Stimulated activated CD8-positive, alpha-beta memory T cell treated with anti-CD3 and anti-CD28 coated beads, Interleukin-2, amount 100 ng/mL, for 1 hour (primary cell): ENCODE data around the gene KAT7.

ENCODE experiments used
- DNase-seq, 2 donors: peaks; one replicate each; pipeline ENCODE4 v3.0.0-alpha.2; 2020; ENCODE audit warnings: low read depth in 2 of 2

Gene KAT7

DNA sequence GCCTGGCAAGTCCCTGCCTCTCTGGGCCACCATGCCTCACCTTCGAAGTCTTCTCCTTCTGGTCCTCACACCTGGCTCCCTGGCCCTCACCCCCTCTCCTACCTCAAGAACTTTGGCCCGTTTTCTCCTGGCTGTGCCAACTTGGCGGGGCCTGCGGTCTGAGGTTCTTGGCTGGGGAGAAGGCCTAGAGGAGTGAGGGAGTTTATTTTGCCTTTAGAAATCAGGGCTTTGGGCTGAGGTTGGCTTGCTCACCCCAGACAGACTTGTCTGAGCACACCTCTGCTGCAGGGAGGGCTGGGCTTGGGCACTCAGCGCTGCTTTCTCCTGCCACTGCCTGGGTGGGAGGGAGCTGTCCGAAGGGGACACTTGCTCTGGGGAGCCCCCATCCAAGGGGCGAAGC is 82.7 kb downstream of the KAT7 start:
- DNase-seq = no peak

DNA sequence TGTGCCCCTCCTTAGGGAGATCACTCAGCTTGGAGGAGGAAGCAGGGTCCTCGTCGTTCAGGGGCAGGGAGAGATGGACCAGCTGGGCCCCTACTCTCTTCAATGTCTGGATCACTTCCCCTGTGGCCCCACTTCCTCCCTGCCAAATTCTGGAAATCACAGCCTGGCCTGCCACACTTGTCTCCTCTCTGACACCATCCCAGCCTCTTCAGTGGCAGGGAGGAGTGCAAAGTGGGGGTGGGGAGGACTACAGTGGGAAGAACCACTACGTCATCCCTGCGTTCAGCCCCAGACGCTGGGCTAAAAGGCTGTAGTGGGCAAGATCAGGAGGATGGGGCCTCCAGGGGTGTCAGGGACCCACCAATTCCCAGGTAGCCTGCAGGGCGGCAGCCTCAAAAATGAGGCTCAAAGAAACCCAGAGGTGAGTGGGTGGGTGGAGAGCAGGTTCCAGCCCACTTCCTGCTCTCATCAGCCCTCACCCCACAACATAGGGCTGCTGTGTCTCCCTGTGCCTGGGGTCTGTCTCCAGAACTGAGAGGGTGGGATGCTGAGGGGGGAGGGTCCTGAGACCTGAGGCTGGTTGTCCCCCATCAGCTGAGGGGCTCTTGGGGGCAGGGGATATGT is 84.4 kb downstream of the KAT7 start:
- no peak for DNase-seq

DNA sequence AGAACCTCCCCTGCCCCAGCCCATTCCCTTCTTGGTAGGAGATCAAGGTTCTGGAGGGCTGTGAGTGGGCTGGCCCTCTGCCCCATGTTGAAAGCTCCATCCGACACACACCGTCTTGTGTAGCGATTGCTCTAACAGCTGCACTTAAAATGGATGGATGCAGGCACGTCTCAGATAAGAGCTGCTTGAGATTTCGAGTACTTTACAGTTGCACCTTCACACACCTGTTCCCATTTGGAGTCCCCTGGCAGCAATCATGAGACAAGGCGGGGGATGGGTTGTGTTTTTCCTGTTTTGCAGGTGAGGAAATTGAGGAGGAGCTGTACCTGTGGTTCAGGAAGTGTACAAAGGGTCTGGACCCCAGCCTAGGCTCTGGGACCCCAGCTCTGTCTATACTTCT is 85.0 kb downstream of the KAT7 start:
- no peak for DNase-seq

DNA sequence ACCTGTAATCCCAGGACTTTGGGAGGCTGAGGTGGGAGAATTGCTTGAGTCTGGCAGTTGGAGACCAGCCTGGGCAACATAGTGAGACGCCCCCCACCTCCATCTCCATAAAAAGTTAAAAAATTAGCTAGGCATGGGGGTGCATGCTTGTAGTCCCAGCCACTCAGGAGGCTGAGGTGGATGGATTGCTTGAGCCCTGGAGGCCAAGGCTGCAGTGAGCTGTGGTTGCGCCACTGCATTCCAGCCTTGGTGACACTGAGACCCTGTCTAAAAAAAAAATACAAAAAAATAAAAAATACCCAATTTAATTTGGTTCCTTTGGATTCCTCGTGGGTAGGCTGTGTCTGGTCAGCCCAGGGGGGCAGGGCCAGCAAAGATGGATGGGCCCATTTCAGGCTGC is 85.4 kb downstream of the KAT7 start:
- no peak for DNase-seq

DNA sequence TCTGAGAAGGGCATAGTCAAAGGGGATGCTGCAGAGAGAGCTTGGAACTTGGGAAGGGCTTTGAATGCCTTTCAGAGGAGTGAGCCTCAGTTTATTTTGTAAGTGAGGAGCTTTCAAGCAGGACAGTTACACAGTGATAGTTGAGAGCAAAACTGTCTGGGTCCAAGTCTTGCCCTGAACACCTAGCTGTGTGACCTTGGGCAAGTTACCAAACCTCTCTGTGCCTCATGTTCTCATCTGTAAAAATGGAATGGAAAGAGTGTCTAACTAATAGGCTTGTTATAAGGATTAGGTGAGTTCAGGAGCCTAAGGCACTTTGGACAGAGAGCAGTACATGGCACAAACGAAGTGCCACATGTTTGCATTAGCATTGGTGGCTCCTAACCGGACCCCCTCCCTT is 86.4 kb downstream of the KAT7 start:
- DNase-seq = no peak

DNA sequence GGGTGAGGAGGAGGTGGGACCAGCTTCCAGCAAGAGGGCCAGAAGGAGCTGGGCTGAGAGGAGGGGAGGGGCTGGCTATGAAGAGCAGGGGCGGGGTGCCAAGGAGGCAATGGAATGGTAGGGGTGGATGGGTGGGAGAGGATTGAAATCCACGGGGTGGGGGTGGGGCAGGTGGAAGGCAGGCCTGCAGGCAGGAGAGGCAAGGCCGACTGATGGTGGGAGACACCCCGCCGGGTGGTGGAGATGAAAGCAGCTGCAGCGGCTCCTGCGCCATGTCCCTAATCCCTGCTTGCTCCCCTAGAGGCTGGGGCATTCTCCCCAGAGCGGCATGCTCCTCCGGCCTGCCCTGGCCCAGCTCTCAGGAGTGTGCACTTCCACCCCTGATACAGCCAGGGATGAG is 87.2 kb downstream of the KAT7 start:
- DNase-seq = no peak

DNA sequence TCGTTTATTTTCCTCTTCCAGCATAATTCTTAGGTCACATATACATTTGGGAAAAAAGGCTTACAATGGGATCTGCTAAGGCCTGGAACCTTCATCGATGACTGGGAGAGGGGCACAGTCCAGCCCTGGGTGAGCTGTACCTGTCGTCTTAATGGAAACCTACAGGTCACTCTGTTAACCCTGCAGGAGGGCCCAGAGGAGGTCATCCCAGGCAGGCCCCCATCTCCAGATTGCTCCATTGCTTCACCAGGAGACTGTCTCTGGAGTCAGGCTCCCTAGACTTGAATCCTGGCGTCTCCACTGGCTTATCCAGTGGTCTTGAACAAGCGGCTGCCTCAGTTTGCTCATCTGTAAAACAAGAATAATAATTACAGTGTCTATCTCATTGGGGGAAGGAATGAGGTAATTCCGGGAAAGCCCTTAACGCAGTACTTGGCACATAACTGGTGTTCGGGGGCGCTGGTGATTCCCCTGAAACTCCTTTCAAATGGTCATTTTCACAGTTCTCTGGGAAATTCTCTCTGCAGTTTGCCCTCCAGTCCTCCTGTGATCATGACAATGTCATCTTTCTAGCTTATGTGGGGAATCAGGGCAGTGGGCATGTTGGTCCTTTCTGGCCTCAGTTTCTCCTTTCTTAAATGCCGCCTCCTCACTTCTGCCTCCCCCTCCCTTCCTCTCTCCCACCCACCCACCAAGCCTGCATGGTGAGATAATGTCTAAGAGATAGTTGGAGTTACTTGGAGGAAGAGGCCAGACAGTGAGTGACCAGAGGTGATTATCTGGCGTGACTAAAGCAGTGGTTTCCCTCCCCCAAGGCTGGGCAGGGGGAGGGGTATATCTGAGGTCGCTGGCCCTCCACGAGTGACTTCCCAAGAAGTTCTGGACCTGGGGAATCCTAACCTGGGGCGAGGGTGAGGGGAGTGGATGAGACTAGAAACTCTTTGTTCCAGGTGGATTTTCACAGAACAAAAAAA is 90.7 kb downstream of the KAT7 start:
- DNase-seq = no peak

DNA sequence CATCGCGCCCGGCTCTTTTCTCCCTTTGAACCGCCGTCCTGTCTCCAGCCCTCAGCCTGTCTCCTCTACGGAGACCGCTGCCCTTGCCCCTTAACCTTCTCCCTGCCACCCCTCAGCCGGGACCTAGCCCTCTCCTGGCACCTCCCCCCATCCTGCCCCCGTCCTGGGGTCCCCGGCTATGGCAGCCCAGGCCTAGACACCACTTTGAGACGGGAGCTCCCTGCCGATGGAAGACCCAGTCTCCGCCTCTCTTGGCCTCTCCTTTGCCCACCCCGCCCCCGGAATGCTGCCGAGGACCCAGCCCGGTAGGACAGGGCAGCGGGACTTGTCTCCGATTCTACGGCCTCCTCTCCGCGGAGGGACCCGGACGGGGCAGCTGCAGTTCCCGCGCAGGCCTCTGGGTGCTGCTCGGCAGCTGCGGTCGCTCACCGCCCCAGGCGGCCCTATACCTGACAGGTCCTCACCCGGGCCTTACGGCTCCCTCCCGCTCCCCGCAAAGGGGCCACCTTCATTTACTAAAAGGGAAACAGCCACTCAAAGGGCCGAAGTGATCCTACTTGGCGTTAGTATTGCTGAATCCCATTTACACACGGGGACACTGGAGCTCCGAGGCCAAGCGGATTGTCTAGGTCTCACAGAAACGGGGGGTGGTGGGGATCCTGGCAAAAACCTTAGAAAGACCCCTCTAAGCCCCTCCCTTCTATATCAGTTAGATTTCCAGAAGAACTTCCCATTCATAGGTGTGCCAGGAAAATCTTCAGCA is 92.0 kb downstream of the KAT7 start:
- peak; percentile 51 to 54 for DNase-seq

DNA sequence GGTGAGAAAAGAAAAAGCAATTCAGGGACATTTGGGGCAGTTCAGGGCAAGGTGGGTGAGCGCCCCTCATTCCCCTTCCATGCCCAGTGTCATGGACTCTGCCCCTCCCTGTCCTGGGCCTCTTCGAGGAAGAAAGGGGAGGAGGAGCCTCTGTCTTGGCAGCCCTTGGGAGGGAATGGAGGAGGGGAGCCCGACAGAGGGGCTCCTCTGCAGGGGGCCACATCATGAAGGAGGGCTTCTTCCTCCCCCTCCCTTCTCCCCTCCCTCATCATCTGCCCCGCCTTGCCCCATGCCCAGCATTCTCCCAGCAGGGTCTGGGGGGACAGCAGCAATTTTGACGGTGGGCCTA is 92.5 kb downstream of the KAT7 start:
- DNase-seq = no peak

DNA sequence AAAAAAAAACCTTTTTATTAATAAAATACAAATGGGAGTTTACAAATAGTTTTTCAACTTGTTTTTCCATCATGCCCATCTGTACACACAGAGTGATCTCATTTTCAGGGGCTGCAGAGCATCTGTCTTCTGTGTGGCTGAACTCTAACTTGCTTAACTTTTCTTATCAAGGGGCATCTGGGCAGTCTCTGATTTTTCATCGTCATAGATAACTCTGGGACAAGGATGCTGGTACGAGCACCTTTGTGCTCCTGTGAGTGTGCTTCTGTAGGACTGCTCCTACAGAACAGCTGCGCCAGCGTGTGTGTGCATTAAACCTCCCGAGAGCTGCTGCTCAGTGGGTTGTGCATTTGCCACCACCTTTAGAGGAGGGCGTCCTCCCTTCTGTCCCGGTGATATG is 94.0 kb downstream of the KAT7 start:
- no peak for DNase-seq
